Superior temporal gyrus (tissue), 1 donor: ENCODE data around the gene RAP1GAP2.
"Not testable (repeated sequence)": the region's sequence is repeated elsewhere in the genome, so short reads cannot be mapped to it uniquely, and the experiment has no call there.

Source experiments
- DNase-seq: peaks from one replicate; pipeline ENCODE4 v3.0.0-alpha.2; 2016; ENCODE audit errors: extremely low spot score

Gene RAP1GAP2

GRCh38 chr17:3022197-3022596 lies 226.0 kb downstream of the RAP1GAP2 start:
- no peak for DNase-seq

- DNase-seq = no peak
Measured at GRCh38 chr17:3024346-3024745, 228.1 kb downstream of the RAP1GAP2 start.

GRCh38 chr17:3025421-3026124 lies 229.3 kb downstream of the RAP1GAP2 start:
- DNase-seq = no peak

- DNase-seq = no peak
Measured at GRCh38 chr17:3026125-3026855, 230.1 kb downstream of the RAP1GAP2 start.

GRCh38 chr17:3026856-3027751 lies 230.9 kb downstream of the RAP1GAP2 start:
- no peak for DNase-seq

GRCh38 chr17:3027786-3028532 lies 231.7 kb downstream of the RAP1GAP2 start:
- no peak for DNase-seq

GRCh38 chr17:3029213-3029913 lies 233.1 kb downstream of the RAP1GAP2 start:
- no peak for DNase-seq

GRCh38 chr17:3030096-3030495 lies 233.9 kb downstream of the RAP1GAP2 start:
- DNase-seq = no peak

- not testable (repeated sequence) for DNase-seq
Measured at GRCh38 chr17:3030852-3031470, 234.7 kb downstream of the RAP1GAP2 start.

- DNase-seq = no peak
Measured at GRCh38 chr17:3032258-3033247, 236.3 kb downstream of the RAP1GAP2 start.

- no peak for DNase-seq
Measured at GRCh38 chr17:3033248-3033640, 237.0 kb downstream of the RAP1GAP2 start.

GRCh38 chr17:3033741-3034577 lies 237.7 kb downstream of the RAP1GAP2 start:
- DNase-seq = no peak

GRCh38 chr17:3034578-3034920 lies 238.3 kb downstream of the RAP1GAP2 start:
- no peak for DNase-seq

GRCh38 chr17:3035256-3035967 lies 239.2 kb downstream of the RAP1GAP2 start:
- no peak for DNase-seq

- DNase-seq = no peak
Measured at GRCh38 chr17:3035968-3036280, 239.7 kb downstream of the RAP1GAP2 start.

GRCh38 chr17:3036800-3037199 lies 240.6 kb downstream of the RAP1GAP2 start:
- DNase-seq = no peak

GRCh38 chr17:3037259-3037658 lies 241.0 kb downstream of the RAP1GAP2 start:
- no peak for DNase-seq

- no peak for DNase-seq
Measured at GRCh38 chr17:3038941-3039340, 242.7 kb downstream of the RAP1GAP2 start.
